HEK293T (cell line): ENCODE measurements around the gene PEX10.

Experiments used
- BHLHE40 ChIP-seq: fragments of 450-650 bp; IDR thresholded peaks from 2 replicates; pipeline ENCODE4 v1.6.1; 2016; ENCODE audit warnings: mild to moderate bottlenecking, moderate library complexity, borderline replicate concordance
- SP1 ChIP-seq: fragments of 450-650 bp; IDR thresholded peaks from 2 replicates; pipeline ENCODE4 v1.6.1; 2017
- TARDBP ChIP-seq: fragments of 450-650 bp; IDR thresholded peaks from 2 replicates; pipeline ENCODE4 v1.6.1; 2016

GRCh38 chr1:2383576-2383975 is 28.8 kb downstream of the PEX10 start:
- TF ChIP-seq TARDBP: no peak
- TF ChIP-seq SP1: no peak
- TF ChIP-seq BHLHE40: no peak
